HG03064 (cell line): ENCODE measurements around the gene IVD.

Experiments
- ATAC-seq: cut with Tn5 transposase; IDR thresholded peaks from one replicate; pipeline ENCODE4 v1.9.1; 2021; ENCODE audit warnings: low read depth; ENCODE audit not compliant: unreplicated experiment

The IVD gene

GRCh38 chr15:40412095-40412759 lies 6.6 kb downstream of the IVD start:
- no peak for ATAC-seq

GRCh38 chr15:40413036-40413435 lies 7.4 kb downstream of the IVD start:
- no peak for ATAC-seq

- no peak for ATAC-seq
These were observed 9.2 kb downstream of the IVD start for GRCh38 chr15:40414816-40415215.

GRCh38 chr15:40415226-40415625 lies 9.6 kb downstream of the IVD start:
- ATAC-seq = no peak

- ATAC-seq = no peak
These were observed 10.5 kb downstream of the IVD start for GRCh38 chr15:40416056-40416455.

- ATAC-seq = no peak
These were observed 12.5 kb downstream of the IVD start for GRCh38 chr15:40418126-40418525.

- no peak for ATAC-seq
These were observed 14.6 kb downstream of the IVD start for GRCh38 chr15:40420071-40420713.

GRCh38 chr15:40420793-40421192 lies 15.2 kb downstream of the IVD start:
- no peak for ATAC-seq

- no peak for ATAC-seq
These were observed 15.9 kb downstream of the IVD start for GRCh38 chr15:40421246-40422157.

- ATAC-seq = no peak
These were observed 19.0 kb downstream of the IVD start for GRCh38 chr15:40424483-40425115.

GRCh38 chr15:40425681-40426080 lies 20.1 kb downstream of the IVD start:
- no peak for ATAC-seq

GRCh38 chr15:40427188-40427587 lies 21.6 kb downstream of the IVD start:
- no peak for ATAC-seq

- ATAC-seq = no peak
These were observed 22.6 kb downstream of the IVD start for GRCh38 chr15:40428185-40428584.

GRCh38 chr15:40429068-40429710 lies 23.6 kb downstream of the IVD start:
- ATAC-seq = no peak

- ATAC-seq = no peak
These were observed 24.7 kb downstream of the IVD start for GRCh38 chr15:40430271-40430805.

- ATAC-seq = no peak
These were observed 29.6 kb downstream of the IVD start for GRCh38 chr15:40435023-40435709.

- no peak for ATAC-seq
These were observed 30.1 kb downstream of the IVD start for GRCh38 chr15:40435710-40436089.

- ATAC-seq = no peak
These were observed 30.7 kb downstream of the IVD start for GRCh38 chr15:40436116-40436891.
